HG03354 (cell line): ENCODE data around the gene SUB1.

ENCODE experiments used
- ATAC-seq: cut with Tn5 transposase; IDR thresholded peaks from one replicate; pipeline ENCODE4 v1.9.1; 2021; ENCODE audit warnings: mild to moderate bottlenecking; ENCODE audit not compliant: unreplicated experiment, poor library complexity, severe bottlenecking

Gene SUB1

DNA sequence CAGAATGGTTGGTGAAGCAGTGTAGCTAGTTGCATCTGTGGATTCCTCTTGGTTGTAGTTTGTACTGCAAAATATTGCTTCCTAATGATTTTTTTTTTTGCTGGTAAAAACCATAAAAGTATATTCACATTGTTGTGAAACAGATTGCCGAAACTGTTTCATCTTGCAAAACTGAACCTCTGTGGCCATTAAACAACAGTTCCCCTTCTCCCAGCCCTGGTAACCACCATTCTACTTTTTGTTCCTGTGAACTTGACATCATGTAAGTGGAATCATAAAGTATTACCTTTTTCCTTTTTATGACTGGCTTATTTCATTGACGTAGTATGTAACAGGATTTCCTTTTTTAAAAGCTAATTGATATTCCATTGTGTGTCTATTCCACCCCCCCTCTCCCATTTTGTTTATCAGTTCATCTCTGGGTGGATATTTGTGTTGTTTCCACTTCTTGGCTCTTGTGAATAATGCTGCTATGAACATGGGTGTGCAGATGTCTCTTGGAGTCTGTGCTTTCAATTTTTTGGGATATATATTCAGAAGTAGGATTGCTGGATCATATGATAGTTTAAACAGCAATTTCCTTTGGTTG is 11.8 kb downstream of the SUB1 start:
- no peak for ATAC-seq

DNA sequence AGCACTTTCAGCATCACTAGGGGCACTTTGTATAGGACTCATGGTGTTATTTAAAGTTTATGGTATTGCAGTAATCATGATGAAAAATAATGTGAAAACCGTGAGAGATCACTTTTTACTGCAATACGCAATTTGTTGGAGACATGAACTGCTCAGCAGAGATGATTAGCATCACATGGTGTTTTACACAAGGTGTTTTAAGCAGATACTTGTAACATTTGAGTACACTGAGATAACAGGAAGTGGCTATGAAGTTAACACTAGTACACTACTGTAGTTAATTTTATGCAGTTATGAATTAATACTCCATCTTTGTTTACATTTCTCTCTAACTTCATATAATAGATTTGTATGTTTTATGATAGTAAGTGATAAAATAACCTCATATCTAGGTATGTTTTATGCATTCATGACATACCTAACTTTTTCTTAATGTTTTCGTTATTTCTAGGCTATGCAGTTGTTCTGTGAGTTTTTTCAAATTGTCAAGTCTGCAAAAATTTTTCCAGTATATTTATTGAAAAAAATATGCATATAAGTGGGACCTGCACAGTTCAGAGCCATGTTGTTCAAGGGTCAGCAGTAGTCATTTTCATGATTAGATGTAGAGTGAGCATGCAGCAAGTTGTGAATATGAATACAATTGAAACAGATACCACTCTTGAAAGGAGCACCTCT is 13.0 kb downstream of the SUB1 start:
- no peak for ATAC-seq

DNA sequence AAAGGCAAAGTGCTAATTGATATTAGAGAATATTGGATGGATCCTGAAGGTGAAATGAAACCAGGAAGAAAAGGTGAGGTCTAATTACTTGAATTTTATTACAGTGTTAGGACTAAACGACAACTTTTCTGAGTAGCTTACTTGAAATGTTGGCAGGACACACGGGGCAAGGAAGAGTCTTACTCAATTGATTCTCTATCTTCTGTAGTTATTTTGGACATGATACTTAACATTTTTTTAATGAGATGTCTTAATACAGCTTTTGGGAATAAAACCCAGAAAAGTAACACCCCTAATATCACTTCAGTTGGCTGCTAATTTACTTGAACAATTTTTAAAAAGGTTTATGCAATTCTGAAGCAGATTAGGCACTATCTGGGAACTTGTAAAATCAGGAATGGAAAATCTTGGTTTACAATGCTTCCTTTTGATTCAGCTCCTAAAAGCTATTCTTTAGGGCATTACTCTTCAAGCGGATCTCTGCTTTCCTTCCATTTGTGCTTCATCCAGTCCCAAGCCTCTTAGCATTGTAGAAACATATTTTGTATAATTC is 13.7 kb downstream of the SUB1 start:
- ATAC-seq: no peak

DNA sequence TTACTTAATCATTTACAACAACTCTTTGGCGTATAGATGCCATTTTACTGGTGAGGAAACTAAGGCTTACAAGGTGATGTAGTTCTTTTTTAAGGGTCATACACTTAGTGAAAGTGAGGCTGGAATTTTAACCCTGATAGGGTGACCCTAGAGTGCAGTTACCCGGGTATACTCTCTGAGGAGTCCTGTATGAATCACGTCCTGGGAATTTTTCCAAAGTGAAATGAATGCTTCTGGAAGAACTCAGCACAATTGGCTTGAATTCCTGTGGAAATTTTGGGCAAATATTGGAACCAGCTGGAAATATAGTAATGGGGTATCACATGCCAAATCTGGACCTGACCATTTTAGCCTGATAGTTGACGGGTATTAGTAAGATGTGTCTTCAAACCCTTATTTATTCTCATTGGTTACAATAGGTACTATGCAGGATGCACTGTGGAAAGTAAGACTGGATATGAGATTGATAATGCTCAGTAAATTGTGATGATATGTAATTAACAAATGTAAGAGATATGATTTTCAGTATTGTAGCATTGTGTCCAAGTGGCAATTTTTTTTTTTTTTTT is 14.8 kb downstream of the SUB1 start:
- no peak for ATAC-seq

DNA sequence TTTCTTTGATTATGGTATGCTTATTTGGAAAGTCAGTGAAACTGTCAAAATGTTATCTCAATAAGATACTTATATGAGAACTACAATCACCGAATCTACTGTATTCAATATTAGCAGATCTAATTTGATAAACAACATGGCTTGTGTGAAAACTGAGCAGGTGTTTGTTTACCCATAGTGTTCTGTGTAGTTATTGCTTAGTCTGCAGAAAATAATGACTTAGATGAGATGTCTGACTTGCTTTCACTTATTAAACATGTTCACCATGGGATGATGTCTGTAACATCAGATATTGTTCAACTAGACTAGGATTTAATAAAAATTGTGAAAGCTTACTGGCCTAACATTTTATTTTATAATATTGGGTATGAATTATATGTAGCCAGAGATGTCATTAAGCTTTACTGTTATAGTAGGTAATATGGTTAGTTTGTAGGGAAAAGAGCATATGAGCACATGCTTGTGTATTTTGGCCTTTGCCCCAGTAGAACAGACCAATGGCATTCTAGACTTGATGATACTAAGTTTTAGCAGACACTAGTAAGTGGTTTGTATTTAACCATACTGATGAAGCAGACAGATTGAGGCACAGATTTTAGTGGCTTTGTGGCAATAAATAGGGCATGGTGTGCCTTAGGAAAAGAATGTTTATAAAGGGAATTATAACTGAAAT is 16.4 kb downstream of the SUB1 start:
- no peak for ATAC-seq

DNA sequence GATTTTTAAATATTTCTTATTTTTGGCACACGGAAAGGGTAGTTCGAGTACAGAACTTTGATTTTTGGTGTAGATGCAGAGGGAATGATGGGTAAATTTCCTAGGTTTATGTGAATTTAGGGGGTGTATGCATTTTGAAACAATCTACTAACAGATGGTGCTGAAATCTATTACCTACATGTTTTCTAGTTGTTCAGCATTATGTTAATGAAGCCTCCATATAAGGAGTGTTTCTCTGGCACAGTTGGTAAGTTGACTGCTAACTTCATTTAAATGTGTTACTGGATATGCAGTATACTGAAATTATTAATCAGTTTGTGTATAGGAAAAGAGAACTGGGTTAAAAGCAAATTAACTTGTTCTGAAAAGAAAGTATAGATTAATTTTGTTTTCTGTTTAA is 17.5 kb downstream of the SUB1 start:
- ATAC-seq: no peak

DNA sequence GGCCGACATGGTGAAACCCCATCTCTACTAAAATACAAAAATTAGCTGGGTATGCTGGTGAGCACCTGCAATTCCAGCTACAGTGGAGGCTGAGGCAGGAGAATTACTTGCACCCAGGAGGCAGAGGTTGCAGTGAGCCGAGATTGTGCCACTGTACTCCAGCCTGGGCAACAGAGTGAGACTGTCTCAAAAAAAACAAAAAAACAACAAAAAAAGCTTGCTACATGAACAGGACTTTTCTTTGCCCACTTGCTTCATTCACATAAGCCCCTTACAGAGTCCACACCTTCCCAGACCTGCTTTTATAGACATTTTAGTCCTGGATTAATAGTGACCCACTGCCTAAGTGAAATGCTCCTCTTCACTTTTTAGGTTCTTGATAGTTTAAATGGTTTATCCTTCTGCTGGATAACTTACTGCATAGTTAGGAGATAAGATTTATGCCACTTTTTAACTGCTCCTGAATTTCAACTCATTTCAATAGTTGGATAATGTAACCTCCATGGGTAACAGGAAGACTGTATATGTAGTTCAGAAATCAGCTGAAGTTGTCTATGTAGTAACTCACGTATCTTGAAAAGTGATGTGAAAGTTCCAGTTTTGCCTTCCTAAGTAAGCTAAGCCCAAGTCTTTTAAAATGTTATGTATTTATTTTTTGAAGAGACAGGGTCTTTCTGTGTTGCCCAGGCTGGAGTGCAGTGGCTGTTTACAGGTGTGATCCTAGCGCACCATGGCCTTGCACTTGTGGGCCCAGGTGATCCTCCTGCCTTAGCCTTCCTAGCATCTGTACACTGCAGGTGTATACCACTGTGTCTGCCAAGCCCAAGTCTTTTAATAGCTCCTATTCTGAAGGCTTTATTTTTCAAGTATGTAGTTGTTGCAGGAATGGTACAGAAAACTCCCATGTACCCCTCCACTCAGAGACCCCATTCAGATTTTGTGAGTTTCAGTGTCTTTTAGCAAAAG is 19.7 kb downstream of the SUB1 start:
- ATAC-seq: no peak

DNA sequence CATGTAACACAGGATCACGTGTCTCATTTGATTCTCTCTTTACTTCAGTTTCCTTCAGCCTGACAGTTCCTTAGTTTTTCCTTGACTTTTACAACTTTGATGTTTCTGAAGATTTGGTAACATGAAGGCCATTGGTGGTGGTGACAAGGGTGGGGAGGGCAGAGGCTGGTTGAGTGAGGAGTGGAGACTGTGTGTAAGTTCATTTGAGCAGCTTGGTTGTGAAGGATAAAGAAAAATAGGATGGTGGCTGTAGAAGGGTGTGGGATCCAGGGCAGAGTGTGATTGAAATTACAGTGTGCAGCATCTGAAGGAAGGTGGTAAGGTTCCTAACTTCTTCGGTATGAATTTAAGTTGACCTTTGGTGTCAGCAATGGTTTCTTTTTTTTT is 20.4 kb downstream of the SUB1 start:
- ATAC-seq: no peak

DNA sequence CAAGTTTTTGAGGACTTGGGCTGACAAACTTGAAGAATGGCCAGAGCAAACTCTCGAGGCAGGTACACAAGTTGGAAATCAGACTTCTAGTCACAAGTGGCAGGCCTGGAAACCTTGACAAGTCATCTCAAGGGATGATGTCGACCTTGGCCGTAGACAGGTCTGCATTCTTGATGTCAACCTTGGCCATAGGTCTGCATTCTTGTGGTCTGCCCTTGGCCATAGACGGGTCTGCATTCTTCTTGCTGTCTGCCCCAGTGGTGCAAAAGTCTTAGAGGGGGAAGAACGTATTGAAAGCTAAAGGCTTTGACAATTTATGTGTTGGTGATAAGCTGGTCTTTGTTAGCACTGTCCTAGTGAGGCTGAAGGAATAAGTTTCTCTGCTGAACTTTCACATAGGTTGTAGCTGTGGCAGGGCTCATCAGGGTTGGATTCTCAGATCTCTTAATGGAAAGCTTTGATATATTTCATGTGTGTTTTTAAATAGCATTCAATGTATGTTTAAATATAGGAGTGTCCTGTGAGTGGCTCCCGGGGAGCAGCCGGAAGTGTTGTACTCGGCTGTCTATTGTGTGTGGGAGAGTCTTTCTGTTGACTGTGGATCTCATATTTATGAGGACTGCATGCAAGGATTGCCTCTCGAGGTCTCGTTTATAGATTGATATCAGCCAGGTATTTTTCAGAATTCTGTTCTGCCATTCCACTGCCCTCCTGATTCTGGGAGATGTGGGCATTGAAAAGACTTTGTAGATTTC is 27.0 kb downstream of the SUB1 start:
- peak; percentile 11 for ATAC-seq

DNA sequence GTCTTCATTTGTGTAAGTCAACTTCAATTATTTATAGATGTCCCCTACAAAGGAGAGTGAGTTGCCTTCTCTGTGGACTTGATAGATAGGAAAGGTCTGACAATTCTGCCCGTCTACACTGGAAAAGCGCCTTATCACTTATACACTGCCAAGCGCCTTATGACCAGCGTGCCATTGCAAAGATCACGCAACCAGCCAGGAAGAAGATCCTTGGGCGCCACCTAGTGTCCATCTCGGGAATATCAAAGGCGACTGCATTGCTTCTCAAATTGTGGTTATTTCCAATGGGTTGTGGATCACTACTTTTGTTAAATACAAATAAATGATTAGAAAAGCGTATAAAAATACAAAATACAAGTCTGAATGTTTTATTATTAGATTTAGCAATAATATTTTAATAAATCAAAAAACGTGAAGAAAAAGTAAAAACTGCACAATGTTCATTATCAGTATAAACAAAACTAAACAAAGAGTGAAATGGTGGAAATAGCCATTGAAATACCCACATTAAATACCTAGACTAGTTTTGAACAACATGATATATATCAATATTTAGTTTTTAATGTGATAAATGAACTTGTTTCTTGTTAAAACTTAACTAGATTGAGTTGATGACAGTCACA is 27.8 kb downstream of the SUB1 start:
- ATAC-seq: peak; percentile 92

DNA sequence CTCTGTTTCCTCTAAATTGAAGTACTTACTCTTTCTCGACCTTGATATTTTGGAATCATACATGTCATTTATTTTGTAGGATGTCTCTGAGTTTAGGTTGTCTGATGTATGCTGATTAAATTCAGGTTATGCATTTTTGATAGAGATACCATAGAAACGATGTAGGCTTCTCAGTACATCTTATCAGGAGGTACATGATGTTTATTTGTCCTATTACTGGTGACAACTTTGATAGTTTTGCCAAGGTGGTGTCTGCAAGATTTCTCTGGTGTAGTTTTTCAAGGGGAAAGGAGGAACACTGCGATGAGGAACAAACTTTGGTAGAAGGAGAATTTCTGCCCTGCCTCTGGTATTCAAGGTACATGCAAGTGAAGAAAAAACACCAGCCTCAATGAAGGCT is 29.9 kb downstream of the SUB1 start:
- no peak for ATAC-seq

DNA sequence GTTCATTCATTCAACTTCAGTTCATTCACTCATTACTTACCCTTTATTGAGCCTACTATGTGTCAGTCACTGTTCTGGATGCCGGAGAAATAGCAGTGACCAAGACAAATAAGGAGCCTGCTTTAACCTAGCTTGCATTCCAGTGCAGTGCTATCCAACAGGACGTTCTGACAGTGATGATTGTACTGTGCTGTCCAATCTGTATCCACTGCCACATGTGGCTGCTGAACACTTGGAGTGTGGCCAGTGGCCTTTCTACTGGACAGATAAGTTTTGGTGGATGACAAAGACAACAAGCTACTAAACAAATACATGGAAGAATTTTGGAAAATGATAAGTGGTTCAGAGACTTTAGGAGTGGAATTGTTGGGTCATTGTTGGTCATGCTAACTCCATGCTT is 33.6 kb downstream of the SUB1 start:
- no peak for ATAC-seq

DNA sequence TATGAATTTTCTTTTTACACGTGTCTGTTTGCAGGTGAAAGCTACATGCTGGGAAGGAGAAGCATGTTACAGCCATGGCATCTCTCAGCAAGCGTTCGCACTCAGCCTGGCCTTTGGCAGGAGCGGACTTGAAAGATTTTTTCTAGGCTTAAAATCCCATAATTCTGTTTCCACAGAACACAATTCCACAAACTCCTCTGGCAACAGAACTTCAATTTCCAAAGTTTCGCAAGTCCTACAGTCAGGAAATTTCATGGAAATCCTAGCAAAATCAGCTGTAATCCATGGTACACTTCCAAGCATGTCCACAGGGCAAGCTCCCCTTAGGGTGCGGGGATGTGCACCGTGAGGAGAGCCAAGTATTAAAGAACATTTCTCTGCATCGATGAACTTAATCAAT is 35.9 kb downstream of the SUB1 start:
- no peak for ATAC-seq

DNA sequence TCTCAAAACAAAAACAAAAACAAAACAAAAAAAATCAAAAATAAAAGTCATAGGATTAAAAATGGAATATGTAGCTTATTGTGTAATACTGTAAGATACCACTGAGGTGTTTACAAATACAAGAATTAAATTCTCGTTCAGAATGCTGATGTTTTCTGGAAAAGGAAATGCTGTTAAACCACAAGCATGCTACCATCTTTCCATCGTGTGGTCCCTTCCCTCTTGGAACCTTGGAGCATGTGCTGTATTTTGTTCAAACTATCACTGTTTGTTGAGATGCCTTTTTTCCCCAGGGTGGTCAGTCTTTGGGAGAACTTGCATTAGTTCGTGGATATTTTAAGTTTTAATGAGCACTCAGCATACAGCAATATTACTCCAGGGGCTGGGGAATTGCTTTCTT is 39.7 kb downstream of the SUB1 start:
- ATAC-seq: no peak

DNA sequence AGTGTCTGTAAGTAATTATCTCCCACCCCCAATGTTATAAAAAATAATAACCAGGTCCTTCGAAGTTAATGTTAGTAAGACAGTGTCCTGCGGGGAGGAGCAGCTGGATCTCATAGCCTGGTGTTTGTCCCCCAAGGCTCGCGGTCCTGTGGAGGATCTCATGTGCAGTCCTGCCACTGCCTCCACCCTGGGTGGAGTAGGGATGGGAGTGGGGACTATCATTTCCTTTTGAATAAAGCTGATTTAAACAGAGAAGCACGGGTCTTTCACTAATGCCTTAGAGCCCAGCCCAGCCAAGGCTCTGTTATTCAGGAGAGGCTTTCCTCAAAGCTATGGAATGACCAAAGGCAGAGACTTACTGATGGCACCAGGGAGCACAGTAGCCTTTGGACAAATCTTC is 40.2 kb downstream of the SUB1 start:
- no peak for ATAC-seq

DNA sequence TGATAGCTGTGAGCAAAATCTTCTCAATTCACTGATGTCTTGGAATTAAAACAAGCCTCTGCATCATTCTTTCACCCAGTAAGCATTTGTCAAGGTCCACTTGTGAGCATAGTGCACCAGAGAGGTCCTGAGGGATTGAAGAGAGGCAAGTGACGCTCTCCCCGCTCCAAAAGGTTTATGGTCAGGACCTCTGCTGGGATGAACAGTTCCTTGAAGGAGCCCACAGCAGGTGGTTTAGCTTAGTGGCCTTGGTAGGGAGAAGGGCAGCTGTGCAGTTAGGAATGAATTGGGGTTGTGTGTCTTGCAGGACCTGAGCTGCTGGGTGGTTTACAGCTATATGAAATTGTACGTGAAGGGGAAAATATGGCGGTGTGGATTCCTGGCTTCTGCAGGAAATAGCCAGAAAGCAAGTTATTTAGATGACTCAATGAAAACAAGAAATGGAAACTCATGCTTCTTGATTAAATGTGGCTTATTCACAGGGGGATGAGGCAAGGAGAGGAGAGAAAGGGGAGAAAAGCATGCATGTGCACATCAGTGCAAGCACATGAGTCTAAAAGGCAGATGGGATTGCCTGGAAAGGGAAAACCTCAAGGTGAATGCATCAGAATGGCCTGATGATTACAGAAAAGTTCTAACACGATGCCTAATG is 42.0 kb downstream of the SUB1 start:
- ATAC-seq: no peak

DNA sequence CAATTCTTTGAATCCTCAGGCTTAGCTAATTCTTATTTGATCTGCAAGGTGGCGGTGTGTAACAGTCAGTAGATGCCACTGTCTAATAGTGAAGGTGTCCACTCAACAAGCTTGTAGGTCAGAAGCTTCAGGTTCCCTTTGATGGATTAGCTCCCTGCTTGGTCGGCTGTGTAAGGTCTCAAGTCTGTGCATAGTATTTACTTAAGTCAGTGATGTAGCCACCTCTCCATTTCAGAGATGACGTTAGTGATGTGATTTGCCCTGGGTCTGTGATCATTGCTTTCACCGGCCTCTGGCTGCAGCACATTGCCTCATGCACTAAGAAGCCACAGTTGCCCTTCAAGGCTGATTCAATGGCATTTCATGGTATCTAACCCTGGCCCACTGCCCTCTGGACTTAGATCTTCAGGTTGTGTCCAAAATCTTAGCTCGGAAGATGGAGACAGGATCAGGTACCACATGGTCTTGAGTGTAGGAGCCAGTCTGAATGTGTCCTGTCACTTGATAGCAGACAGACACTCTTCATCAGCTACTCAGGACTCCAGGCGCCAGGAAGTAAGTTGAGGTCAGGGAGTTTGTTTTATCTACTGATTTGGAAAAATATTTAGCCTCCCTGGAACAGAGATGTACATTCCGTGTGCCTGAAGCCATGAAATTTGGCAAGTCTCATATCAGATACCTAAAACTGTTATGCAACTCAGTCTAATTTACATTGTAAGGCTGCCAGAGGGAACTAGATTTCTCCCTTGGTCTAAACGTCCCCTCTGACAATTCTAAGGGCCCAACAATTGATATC is 42.9 kb downstream of the SUB1 start:
- ATAC-seq: no peak
